GM12892 (cell line): ENCODE measurements around the gene TMEM82.

ENCODE experiments used
- DNase-seq: peaks from one replicate; pipeline ENCODE4 v3.0.0; 2011; ENCODE audit not compliant: insufficient read length
- FAIRE-seq: peaks from 2 replicates; lab custom pipeline; 2011; peaks lifted over from hg19 to GRCh38; lab: Jason Lieb, UNC
- POLR2A ChIP-seq: IDR thresholded peaks from 2 replicates; pipeline ENCODE4 v1.6.1; 2011; ENCODE audit warnings: low read depth, low read length, control low read depth
- POLR2AphosphoS5 ChIP-seq: IDR thresholded peaks from 2 replicates; pipeline ENCODE4 v1.6.1; 2011; ENCODE audit warnings: low read depth, low read length, control low read depth
- TAF1 ChIP-seq: IDR thresholded peaks from 2 replicates; pipeline ENCODE4 v1.6.1; 2011; ENCODE audit warnings: low read depth, mild to moderate bottlenecking, control low read depth, low read length, borderline replicate concordance

Gene TMEM82

GRCh38 chr1:15764269-15764764 lies 22.0 kb downstream of the TMEM82 start:
- DNase-seq (no peak), FAIRE-seq (no peak)
- TF ChIP-seq POLR2A: no peak
- no peak for TF ChIP-seq POLR2AphosphoS5
- no peak for TF ChIP-seq TAF1

- FAIRE-seq: no peak
- DNase-seq: no peak
- TF ChIP-seq POLR2AphosphoS5 (no peak), POLR2A (no peak), TAF1 (no peak)
These were observed 22.6 kb downstream of the TMEM82 start for GRCh38 chr1:15764890-15765289.

- TF ChIP-seq POLR2A: no peak
- TF ChIP-seq POLR2AphosphoS5: no peak
- no peak for TF ChIP-seq TAF1
These were observed 23.3 kb downstream of the TMEM82 start for GRCh38 chr1:15765495-15766194.

GRCh38 chr1:15767941-15768340 lies 25.6 kb downstream of the TMEM82 start:
- no peak for TF ChIP-seq POLR2AphosphoS5
- no peak for TF ChIP-seq TAF1
- no peak for TF ChIP-seq POLR2A
- FAIRE-seq (no peak), DNase-seq (no peak)

More at GRCh38 chr1:15765495-15766194, 23.3 kb downstream of the TMEM82 start:
- FAIRE-seq (no peak), DNase-seq (no peak)

GRCh38 chr1:15768388-15768787 lies 26.1 kb downstream of the TMEM82 start:
- TF ChIP-seq POLR2AphosphoS5 (no peak), POLR2A (no peak), TAF1 (no peak)
- FAIRE-seq (no peak), DNase-seq (no peak)

GRCh38 chr1:15770313-15770962 lies 28.1 kb downstream of the TMEM82 start:
- TF ChIP-seq POLR2A: no peak
- no peak for TF ChIP-seq POLR2AphosphoS5
- TF ChIP-seq TAF1: no peak
- FAIRE-seq (no peak), DNase-seq (no peak)

- DNase-seq (no peak), FAIRE-seq (no peak)
- TF ChIP-seq POLR2AphosphoS5 (no peak), TAF1 (no peak)
These were observed 29.7 kb downstream of the TMEM82 start for GRCh38 chr1:15771836-15772515.

- DNase-seq (no peak), FAIRE-seq (no peak)
- TF ChIP-seq POLR2AphosphoS5: no peak
- TF ChIP-seq TAF1: no peak
- no peak for TF ChIP-seq POLR2A
These were observed 33.4 kb downstream of the TMEM82 start for GRCh38 chr1:15775706-15776105.

GRCh38 chr1:15777909-15778707 lies 35.8 kb downstream of the TMEM82 start:
- no peak for FAIRE-seq
- DNase-seq: no peak
- TF ChIP-seq POLR2AphosphoS5 (no peak), POLR2A (no peak), TAF1 (no peak)

- DNase-seq (no peak), FAIRE-seq (no peak)
- no peak for TF ChIP-seq POLR2AphosphoS5
- TF ChIP-seq POLR2A: no peak
- TF ChIP-seq TAF1: no peak
These were observed 43.4 kb downstream of the TMEM82 start for GRCh38 chr1:15785683-15786082.

- TF ChIP-seq TAF1 (no peak), POLR2A (no peak), POLR2AphosphoS5 (no peak)
- FAIRE-seq: no peak
- no peak for DNase-seq
These were observed 44.3 kb downstream of the TMEM82 start for GRCh38 chr1:15786581-15786980.
